Right kidney (tissue), 9 donors: ENCODE measurements around the gene HOXB9.
A peak's percentile ranks its signal among the peaks of the same experiment; 100 is the strongest.

ENCODE experiments used
- DNase-seq: peaks from one replicate; pipeline ENCODE4 v3.0.0-alpha.2; 2016
- long read RNA-seq, 8 donors: transcript quantifications; one replicate each; lab custom pipeline, GENCODE V29; 2026

The HOXB9 gene
- long read RNA-seq, donor 1, transcript HOXB9-201 (2 exons, 2,581 nt) = major isoform, 36 of 36 reads
- long read RNA-seq, donor 1, partial matches to known transcripts = 0 of 36 reads
- long read RNA-seq, donor 1, other reads (novel, unspliced or antisense) = 0 of 36 reads
- long read RNA-seq, donor 2, transcript HOXB9-201 (2 exons, 2,581 nt) = major isoform, 18 of 18 reads
- long read RNA-seq, donor 2, partial matches to known transcripts = 0 of 18 reads
- long read RNA-seq, donor 2, other reads (novel, unspliced or antisense) = 0 of 18 reads
- long read RNA-seq, donor 3, transcript HOXB9-201 (2 exons, 2,581 nt) = major isoform, 14 of 14 reads
- long read RNA-seq, donor 3, partial matches to known transcripts = 0 of 14 reads
- long read RNA-seq, donor 3, other reads (novel, unspliced or antisense) = 0 of 14 reads
- long read RNA-seq, donor 4, transcript HOXB9-201 (2 exons, 2,581 nt) = major isoform, 26 of 26 reads
- long read RNA-seq, donor 4, partial matches to known transcripts = 0 of 26 reads
- long read RNA-seq, donor 4, other reads (novel, unspliced or antisense) = 0 of 26 reads
- long read RNA-seq, donor 5, transcript HOXB9-201 (2 exons, 2,581 nt) = major isoform, 39 of 39 reads
- long read RNA-seq, donor 5, partial matches to known transcripts = 0 of 39 reads
- long read RNA-seq, donor 5, other reads (novel, unspliced or antisense) = 0 of 39 reads
- long read RNA-seq, donor 6, transcript HOXB9-201 (2 exons, 2,581 nt) = major isoform, 33 of 33 reads
- long read RNA-seq, donor 6, partial matches to known transcripts = 0 of 33 reads
- long read RNA-seq, donor 6, other reads (novel, unspliced or antisense) = 0 of 33 reads
- long read RNA-seq, donor 7 = 0 reads
- long read RNA-seq, donor 8, transcript HOXB9-201 (2 exons, 2,581 nt) = major isoform, 32 of 32 reads
- long read RNA-seq, donor 8, partial matches to known transcripts = 0 of 32 reads
- long read RNA-seq, donor 8, other reads (novel, unspliced or antisense) = 0 of 32 reads

DNA sequence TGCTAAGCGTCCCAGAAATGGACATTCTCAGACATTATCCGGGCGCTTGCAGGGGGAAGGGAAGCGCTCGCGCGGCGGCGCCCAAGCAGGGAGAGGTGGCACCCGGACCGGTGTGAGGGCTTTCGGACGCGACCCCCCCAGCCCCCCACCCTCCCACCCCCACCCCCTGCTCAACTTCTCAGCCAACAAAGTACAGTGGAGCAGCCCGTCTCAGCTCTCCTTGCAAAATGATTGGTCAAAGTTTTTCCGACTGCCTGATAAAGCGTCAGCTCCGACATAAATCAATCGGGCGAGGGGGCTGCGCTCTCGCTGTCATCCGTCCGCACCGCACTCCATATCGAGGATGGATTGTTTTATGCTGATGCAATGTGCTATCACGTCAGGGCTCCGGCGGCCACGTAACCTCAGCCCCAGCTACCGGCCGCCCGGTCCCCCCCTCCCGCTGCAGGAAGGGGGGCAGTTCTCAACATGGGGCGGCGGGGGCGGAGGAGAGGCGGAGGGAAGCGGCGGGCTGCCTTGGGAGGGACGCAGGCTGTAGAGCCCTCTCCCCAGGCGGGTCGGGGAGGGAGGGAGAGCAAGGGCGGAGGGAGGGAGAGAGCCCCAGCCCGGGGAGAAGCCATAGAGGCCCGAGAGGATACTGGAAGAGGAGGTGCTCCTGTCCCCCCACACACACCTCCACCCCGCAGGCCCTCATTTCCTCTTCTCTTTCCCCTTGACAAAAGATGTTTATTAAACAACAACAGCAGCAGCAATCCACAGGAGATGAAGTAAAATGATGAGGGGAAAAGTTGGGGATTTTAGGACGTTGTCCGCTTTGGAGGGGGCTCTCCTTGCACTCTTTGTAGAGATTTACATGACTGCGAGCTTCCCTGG is at the start of gene HOXB9:
HOXB9 (minus strand) TSS at position 114 of the 873 bp plus-strand sequence; CDS start at position 25, 89 bp downstream.
- DNase-seq = peak; percentile 74

DNA sequence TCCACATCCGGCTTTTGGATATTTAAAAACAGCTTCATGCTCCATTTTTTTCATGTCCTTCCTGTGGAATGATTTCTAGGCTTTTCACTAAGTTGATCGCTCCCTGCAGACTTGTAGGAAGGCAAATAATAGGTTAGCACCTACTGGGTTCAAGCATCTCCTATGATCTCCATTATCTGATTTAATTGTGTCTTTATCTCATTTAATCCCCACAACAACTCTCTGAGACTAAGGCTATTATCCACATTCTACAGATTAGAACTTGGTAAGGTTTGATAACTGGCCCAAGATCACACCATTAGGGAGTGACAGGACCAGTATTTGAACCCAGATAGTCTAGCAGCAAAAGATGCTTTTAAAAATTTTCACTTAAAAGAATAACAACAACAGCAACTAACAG is 46.2 kb upstream of the HOXB9 start:
- no peak for DNase-seq

- DNase-seq = peak; percentile 75
Measured at GRCh38 chr17:48671697-48672171, 45.6 kb upstream of the HOXB9 start.

DNA sequence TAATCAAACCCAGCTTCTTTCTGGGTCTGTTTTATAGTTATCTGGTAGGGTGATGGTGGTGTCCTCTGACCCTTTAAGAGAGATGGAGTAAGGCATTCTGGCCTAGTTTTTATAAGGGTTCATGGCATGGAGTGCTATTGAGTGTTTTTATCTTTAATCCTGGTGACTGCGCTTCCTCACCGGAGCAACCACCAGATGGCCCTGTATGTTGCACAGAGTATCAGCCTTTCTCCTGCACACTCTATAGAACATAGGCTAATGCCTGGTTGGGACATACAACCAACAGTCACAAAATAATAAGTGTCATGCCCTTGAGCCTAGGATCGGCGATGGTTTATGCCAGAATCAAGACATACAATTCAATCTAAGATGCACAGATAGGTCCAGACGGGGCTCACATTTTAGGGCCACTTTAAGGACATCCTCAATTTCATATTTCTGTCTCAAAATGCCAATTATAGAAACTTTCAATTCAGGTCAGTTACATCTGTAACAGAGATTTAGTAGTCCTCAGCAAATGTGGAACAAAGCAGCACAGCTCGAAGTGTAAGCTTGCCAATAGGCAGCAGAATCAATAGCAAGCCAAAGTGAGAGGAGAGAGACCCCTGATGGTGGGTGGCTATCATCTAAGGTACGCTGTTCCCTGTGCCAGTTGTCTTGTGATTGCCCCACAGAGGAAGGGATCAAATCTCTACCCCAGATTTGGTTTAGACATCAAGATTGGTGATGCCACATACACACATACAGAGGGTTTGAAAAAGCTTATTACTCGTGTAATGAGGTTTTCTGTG is 37.2 kb upstream of the HOXB9 start:
- no peak for DNase-seq

GRCh38 chr17:48655913-48656312 is 29.8 kb upstream of the HOXB9 start:
- no peak for DNase-seq

DNA sequence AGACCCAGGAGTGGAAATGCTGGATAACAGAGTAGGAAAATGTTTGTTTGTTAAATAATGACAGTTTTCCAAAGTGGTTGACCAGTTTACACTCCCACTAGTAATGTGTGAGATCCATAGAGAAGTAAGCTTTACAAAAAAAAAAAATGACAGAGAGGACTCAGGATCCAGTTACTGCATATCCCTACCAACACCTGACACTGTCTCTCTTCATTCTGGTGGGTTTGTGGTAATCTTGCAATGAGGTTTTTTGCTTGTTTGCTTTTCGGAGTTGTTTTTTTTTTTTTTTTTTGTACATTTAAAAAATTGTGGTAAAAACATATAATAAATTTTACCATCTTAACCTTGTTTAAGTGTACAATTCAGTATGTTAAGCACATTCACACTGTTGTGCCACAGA is 23.6 kb upstream of the HOXB9 start:
- no peak for DNase-seq

DNA sequence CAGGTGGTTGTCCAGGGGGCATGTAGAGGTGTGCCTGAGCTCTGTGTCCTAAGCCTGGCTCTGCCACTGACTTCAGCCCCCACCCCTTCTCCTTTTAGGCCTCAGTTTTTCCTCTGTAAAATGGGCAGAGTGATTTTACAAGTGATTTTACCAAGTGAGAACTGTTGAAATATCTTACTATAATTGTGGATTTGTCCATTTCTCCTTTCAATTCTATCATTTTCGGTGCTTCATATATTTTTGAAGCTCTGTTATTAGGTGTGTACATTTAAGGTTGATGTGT is 21.7 kb upstream of the HOXB9 start:
- DNase-seq = no peak

DNA sequence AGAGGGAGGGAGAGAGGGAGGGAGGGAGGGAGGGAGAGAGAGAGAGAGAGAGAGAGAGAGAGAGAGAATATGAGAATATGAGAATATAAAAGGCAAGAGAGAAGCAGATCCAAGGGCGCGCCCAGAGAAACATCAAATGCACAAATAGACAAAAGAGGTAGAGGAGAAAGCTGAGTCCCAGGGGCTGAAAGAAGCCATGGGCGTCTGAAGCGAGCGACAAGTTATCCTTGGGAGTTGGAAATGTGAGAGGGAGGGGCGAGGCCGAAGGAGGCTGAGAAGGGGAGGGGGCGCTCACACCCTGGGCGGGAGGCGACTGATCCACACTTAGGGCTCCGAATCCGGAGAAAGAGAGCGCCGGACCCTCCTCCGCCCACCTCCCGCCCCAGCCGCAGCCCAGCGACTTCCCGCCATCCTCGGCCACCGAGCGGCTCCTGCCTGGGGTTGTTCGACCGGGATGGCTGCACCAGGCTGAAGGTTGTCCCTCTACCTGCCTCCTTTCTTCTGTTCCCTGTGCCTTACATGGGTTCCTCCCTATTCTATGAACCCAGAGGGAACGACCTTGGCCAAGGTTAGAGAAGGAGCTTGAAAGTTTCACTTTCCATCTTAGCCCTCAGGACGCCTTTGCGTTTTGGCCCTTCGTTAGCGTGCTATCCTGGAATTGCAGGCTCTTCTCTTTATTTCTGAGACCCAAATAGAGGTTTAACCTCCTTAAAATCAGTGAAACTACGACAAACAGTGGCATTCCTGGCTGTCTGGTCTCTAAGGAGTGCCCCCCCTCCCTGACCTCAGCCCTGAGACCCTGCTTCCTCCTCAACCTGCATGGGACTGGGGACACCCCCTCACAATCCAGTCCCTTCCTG is 21.2 kb upstream of the HOXB9 start:
- DNase-seq = peak; percentile 75

DNA sequence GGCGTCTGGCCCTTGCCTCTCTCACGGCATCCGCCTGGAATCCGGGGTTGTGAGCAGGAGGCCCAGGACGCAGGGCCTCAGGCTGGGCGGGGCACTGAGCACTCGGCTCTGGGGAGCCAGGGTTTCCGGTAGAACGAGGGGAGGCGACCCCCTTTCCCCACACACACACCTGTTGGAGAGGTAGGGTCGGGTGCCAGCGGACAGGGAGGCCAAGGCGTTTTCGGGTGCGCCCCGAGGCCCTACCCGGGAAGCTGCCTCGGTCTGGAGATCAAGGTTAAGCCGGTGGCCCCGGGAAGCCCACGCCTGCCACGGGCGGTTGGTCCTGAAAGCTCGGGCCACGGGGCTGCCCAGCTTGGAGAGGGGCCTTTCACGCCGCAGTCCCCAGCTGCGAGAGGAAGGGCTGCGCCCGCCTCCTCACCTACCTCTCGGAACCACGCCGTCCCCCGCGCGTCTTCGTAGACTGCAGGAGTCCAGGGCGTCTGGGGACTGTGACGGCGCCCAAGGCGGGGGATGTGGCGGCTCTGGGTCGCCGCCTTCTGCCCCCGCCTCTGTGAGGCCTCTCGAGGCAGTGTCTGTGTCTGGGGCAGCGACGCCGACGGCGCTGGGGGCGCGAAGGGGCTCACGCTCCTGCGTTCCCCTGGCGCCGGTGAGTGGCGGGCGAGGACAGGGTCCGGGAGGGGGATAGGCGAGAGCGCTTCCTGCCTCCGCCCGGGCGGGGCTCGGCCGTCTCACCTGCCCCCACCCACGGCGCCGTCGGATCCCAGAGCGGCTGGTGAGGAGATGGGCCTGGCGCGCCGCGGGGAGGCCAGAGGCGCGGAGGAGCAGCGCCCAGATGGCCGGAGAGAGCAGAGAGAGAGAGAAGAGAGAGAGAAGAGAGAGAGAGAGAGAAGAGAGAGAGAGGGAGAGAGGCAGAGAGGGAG is 20.3 kb upstream of the HOXB9 start:
- peak; percentile 86 for DNase-seq

- no peak for DNase-seq
Measured at GRCh38 chr17:48645639-48646182, 19.6 kb upstream of the HOXB9 start.

DNA sequence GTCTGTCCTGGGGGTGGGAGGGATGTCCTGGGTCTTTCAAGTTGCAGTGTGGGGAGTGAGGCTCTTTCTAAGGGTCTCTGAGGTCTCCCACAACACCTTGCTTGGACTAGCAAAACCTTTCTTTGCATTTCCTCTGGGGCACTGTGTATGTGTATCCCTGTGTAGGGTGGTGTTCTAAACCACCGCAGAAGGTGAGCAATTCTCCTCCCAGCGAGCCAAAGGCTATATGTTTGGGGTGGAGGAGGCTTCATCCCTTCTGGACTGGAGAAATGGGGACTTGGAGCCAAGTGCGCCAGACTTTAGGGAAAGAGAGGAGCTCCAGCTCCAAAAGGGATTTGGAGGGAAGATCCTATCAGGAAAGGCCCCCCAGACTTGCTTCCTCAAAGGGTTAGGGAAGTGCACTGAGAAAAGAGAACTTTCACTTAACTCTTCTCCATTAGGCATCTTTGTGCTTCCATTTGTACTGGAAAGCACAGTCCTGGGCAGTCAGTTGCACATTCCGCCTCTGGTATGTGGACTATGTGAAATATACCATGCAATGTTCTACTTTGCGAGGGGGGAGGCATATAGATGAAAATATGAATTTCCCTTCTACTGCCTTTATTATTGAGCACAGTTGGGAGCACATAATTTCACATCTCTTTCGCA is 18.9 kb upstream of the HOXB9 start:
- DNase-seq = peak; percentile 34

DNA sequence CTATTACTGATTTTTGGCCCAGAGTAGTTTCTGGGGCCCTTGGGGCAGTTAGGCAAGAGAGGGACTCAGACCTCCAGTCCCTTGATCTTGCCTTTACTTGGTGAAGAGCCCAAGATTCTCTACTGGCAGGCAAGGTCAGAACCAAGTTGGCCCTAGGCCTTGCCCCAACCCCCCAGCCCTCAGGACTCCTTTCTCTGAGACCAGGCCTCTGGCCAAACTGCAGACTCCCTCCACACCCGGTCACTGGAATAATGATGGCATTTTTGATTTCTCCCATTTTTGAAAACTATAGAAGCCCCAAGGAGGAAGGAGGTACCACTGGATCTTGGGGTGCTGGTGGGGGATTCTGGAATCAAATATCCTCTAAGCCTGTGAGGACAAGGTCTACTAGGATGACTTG is 18.0 kb upstream of the HOXB9 start:
- DNase-seq = no peak

- no peak for DNase-seq
Measured at GRCh38 chr17:48643697-48644012, 17.5 kb upstream of the HOXB9 start.

- peak; percentile 5 for DNase-seq
Measured at GRCh38 chr17:48642843-48643696, 16.9 kb upstream of the HOXB9 start.

DNA sequence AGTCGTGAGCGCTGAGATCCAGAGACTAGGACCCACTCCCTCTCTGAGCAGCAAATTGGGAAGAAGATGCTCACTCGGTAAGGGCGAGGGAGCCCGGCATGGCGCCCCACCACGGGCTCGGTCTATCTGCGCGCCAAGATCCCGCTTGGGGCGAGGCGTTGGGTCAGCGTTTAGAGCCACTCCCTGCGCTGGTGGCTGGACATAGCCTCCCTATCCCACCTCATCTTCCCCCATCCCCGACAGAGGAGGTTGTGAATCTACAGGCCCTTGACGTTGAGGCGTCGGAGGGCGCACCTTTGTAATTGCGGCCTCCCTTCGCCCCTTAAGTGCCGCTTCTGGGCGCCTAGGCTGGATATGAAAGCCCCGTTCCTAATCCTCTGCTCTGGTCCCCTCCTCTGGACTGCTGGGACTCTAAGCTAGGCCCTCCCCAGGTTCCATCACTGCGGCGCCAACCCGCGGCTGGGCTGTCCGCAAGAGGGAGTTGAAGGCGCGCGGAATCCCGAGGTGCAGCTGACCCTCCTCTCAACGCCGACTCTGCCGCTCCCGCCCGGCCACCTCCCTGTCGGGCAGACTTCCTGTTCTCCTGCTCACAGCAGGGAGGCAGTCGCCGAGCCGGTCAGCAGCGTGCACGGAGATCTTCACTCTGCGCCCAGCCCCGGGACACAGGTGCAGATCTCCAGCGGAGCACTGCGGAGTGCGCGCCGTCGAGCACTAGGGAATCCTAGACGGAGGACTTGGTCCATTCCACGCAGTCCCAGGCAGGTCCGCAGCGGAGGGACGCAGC is 16.1 kb upstream of the HOXB9 start:
- DNase-seq = peak; percentile 57

GRCh38 chr17:48641541-48642058 is 15.4 kb upstream of the HOXB9 start:
- peak; percentile 33 for DNase-seq

DNA sequence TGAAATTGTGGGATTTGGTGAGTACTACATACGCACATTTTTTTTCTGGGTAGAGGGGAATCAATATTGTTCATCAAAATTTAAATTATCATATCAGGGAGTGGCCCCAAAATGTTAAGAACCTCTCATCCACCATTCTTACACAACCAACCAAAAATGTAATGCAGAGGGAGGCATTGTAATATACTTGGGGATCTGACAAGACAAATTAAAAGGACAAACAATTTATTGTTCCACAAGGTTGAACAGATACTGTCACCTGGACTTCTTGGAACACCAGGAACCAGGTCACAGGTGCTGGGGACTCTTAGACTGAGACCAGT is 14.7 kb upstream of the HOXB9 start:
- no peak for DNase-seq
